Measurements from ENCODE around the gene FAM222A. TPM values are rescaled to one million over a fixed set of nuclear protein-coding genes. Genes with fewer than 3 reads are reported as not detected.
A peak's percentile ranks its signal among the peaks of the same experiment; 100 is the strongest.

Gene FAM222A
- total RNA-seq, 1 donor from 2014 or later, result 7.9 TPM

DNA sequence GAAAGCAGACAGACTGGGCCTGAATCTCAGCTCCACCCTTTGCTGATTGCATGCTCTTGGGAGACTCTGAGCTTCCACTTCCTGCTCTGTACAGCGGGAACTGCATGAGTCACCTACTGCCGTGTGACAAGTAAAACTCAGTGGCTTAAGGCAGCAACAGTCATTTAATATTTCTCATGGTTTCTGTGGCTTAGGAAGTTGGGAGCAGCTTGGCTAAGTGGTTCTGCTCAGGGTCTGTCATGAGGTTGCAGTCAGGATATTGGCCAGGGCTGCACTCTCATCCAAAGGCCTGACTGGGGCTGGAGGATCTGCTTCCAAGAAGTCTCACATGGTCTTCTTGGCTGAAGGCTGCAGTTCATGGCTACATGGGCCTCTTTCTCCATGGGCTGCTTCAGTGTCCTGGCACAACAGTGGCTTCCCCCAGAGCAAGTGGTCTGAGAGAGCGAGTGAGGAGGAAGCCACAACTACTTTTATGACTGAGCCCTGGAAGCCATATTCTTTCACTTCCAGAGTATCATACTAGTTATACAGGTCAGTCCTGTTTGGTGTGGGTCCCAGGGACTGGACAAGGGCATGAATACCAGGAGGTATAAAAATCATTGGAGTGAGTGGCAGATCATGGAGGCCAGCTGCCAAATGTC, 49.7 kb downstream of the FAM222A start:
- Mint-ChIP-seq H3K4me1 (ENCODE audit: unreplicated experiment) (peaks cover 4% of the 10 kb centered on the region), H3K36me3 (no peaks in the 10 kb centered on the region), H3K27ac (peak overlapping the region; percentile 71), H3K4me3 (no peak overlapping the region), H3K27me3 (no peaks in the 10 kb centered on the region), H3K9me3 (no peaks in the 10 kb centered on the region)
- TF ChIP-seq, protein P1, sequence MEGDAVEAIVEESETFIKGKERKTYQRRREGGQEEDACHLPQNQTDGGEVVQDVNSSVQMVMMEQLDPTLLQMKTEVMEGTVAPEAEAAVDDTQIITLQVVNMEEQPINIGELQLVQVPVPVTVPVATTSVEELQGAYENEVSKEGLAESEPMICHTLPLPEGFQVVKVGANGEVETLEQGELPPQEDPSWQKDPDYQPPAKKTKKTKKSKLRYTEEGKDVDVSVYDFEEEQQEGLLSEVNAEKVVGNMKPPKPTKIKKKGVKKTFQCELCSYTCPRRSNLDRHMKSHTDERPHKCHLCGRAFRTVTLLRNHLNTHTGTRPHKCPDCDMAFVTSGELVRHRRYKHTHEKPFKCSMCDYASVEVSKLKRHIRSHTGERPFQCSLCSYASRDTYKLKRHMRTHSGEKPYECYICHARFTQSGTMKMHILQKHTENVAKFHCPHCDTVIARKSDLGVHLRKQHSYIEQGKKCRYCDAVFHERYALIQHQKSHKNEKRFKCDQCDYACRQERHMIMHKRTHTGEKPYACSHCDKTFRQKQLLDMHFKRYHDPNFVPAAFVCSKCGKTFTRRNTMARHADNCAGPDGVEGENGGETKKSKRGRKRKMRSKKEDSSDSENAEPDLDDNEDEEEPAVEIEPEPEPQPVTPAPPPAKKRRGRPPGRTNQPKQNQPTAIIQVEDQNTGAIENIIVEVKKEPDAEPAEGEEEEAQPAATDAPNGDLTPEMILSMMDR (conservative IDR thresholded peaks at IDR 0.05), result no peak
- DNase-seq (ENCODE audit: extremely low spot score, unreplicated experiment), result peak; percentile 10

DNA sequence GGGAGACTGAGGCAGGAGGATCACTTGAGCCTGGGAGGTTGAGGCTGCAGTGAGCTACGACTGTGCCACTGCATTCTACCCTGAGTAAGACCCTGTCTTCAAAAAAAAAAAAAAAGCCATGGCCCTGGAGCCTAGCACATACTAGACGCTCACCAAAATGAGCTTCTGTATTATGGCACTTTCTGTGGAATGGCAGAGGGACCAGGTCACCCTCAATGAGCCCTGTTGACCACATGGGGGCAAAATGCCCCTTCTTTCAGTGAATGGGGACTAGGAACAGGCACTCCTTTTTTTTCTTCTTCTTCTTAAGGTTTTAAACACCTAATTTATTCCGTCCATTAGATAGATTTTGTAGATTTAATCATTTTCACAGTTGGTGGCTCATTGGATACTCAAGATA, 50.5 kb downstream of the FAM222A start:
- no peaks in the 10 kb centered on the region for H3K27me3 Mint-ChIP-seq
- H3K9me3 Mint-ChIP-seq, result no peaks in the 10 kb centered on the region
- H3K4me1 Mint-ChIP-seq (ENCODE audit: unreplicated experiment), result peaks cover 4% of the 10 kb centered on the region
- no peak overlapping the region for H3K4me3 Mint-ChIP-seq
- TF ChIP-seq, protein P1 (conservative IDR thresholded peaks at IDR 0.05), result peak; percentile 61
- DNase-seq (ENCODE audit: extremely low spot score, unreplicated experiment), result peak; percentile 6
- H3K36me3 Mint-ChIP-seq, result no peaks in the 10 kb centered on the region
- no peak overlapping the region for H3K27ac Mint-ChIP-seq

DNA sequence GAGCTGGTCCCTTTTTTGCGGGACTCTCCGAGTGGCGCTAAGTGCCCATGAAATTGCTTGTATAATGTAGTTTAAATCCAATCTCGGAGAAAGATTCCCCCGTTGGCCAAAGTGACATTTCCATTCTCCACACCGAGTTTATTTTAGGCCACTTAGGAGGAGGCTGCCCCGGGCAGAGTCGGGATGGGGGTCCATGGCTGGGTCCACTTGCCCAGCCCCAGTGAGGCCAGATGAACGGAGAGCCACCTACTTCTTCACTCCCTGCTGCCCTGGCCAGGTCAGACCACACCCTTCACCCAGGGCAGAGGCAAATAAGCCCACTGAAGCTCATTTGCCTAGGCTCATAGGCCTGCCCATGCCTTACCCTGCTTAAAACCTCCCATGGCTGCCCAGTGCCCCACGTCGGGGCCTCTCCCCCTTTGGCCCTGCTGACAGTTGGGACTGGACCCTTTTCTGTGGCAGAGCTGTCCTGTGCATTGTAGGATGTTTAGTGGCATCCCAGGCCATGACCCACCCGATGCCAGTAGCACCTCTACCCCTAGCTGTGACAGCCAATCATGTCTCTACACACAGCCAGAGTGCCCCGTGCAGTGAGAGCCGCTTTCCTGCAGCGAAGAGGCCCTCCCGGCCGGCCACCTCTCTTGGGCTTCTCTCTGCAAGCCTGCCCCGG, 51.3 kb downstream of the FAM222A start:
- Mint-ChIP-seq H3K27me3 (no peaks in the 10 kb centered on the region), H3K36me3 (no peaks in the 10 kb centered on the region), H3K4me3 (no peak overlapping the region)

DNA sequence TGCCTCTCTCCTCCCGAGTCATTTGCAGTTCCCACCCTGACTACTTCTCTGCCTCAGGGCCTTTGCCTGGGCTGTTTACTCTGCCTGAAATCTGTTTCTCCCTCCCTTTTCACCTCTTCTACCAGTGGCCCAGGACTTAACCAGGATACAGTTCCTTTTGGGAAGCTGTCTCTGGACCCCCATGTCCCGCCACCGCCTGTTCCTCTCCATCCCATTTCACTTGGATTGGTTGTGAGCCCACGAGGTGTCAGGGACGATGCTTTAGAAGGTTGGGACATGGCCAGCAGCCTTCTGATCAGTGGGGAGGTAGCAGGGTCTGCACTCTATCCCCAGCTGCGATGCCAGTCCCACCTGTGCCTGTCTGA, 51.8 kb downstream of the FAM222A start:
- H3K9me3 Mint-ChIP-seq, result no peaks in the 10 kb centered on the region
- H3K27me3 Mint-ChIP-seq, result no peaks in the 10 kb centered on the region
- peak; percentile 50 for DNase-seq (ENCODE audit: extremely low spot score, unreplicated experiment)
- H3K27ac Mint-ChIP-seq, result no peak overlapping the region
- H3K4me3 Mint-ChIP-seq, result no peak overlapping the region
- TF ChIP-seq, protein P1 (conservative IDR thresholded peaks at IDR 0.05), result no peak
- no peaks in the 10 kb centered on the region for H3K4me1 Mint-ChIP-seq (ENCODE audit: unreplicated experiment)
- no peaks in the 10 kb centered on the region for H3K36me3 Mint-ChIP-seq

More for the DNA sequence above, 51.3 kb downstream of the FAM222A start:
- H3K9me3 Mint-ChIP-seq, result no peaks in the 10 kb centered on the region
- peak; percentile 43 for DNase-seq (ENCODE audit: extremely low spot score, unreplicated experiment)
- H3K27ac Mint-ChIP-seq, result no peak overlapping the region
- H3K4me1 Mint-ChIP-seq (ENCODE audit: unreplicated experiment), result no peaks in the 10 kb centered on the region
- TF ChIP-seq, protein P1 (conservative IDR thresholded peaks at IDR 0.05), result no peak

DNA sequence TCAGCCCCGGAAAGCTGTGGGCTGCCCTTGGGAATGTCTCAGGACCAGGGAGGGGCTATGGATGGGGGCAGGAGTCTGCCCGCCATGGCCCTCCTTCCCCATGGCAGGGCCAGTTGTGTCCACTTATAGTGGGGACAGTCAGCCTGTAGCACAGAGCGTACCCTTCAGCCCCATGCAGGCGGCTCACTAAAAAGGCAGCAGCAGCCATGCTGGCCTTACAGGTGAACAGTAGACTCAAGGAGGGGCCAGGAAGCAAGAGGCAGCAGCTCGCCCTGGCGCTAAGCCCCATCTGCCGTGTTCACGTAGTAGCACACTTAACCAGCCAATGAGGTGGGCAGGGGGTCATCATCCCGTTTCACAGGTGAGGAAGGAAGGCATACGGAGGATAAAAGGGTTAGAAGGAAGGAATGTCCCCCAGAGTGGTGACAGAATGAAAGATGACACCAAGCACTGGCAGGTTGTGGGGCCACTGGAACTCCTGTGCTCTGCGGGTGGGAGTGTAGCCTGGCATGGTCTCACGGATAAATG, 52.7 kb downstream of the FAM222A start:
- H3K4me1 Mint-ChIP-seq (ENCODE audit: unreplicated experiment), result no peaks in the 10 kb centered on the region
- H3K36me3 Mint-ChIP-seq, result no peaks in the 10 kb centered on the region
- TF ChIP-seq, protein P1 (conservative IDR thresholded peaks at IDR 0.05), result no peak
- no peaks in the 10 kb centered on the region for H3K9me3 Mint-ChIP-seq
- H3K4me3 Mint-ChIP-seq, result no peak overlapping the region
- H3K27me3 Mint-ChIP-seq, result no peaks in the 10 kb centered on the region
- DNase-seq (ENCODE audit: extremely low spot score, unreplicated experiment), result peak; percentile 39
- H3K27ac Mint-ChIP-seq, result no peak overlapping the region

Data from type B pancreatic cell (in vitro differentiated cells).